OCI-LY7 (cell line): ENCODE results near the gene USP35. TPM values are rescaled to one million over a fixed set of nuclear protein-coding genes. Genes with fewer than 3 reads are reported as not detected.
A peak's percentile ranks its signal among the peaks of the same experiment; 100 is the strongest.

Experiments used
- Bru-seq: library from RNA; stranded (reverse); fragments of 400-500 nt; gene quantifications from one replicate; lab custom pipeline; 2021; lab: Mats Ljungman, UMichigan
- BruChase-seq, 2 experiments: library from RNA; stranded (reverse); fragments of 400-500 nt; gene quantifications; one replicate each; lab custom pipeline; 2021; lab: Mats Ljungman, UMichigan
- BruUV-seq: library from RNA; stranded (reverse); fragments of 400-500 nt; replicated peaks from 2 replicates; lab custom pipeline; 2021; lab: Mats Ljungman, UMichigan
- CTCF ChIA-PET: fragments of 300-600 bp; sonication (Branson Sonifier 250); formaldehyde crosslinking; loops from one replicate; lab custom pipeline; 2022; ENCODE audit warnings: antibody characterized with exemption; ENCODE audit not compliant: unreplicated experiment; lab: Charles Lee
- POLR2A ChIA-PET: fragments of 300-600 bp; sonication (Branson Sonifier 250); formaldehyde crosslinking; loops from one replicate; lab custom pipeline; 2022; ENCODE audit warnings: antibody characterized with exemption; lab: Charles Lee
- DNase-seq: peaks from one replicate; pipeline ENCODE4 v3.0.0-alpha.2; 2015; ENCODE audit warnings: low spot score
- H2AFZ ChIP-seq: fragments of 200-600 bp; sonication (generic), shearing (Covaris generic); 2 replicates; pipeline ENCODE4 v1.6.1; 2014; ENCODE audit warnings: mild to moderate bottlenecking, antibody characterized with exemption, low read length, moderate library complexity
- H3K27ac ChIP-seq: fragments of 200-600 bp; sonication (generic); 2 replicates; pipeline ENCODE4 v1.5.1; 2014; ENCODE audit warnings: mixed run types, low read depth, mild to moderate bottlenecking, moderate library complexity, low read length, inconsistent platforms; ENCODE audit not compliant: poor library complexity, severe bottlenecking
- H3K36me3 ChIP-seq: fragments of 200-600 bp; sonication (generic); 2 replicates; pipeline ENCODE4 v1.6.1; 2014; ENCODE audit warnings: mild to moderate bottlenecking, antibody characterized with exemption, low read length, moderate library complexity, mixed read lengths; ENCODE audit not compliant: insufficient read depth
- H3K4me1 ChIP-seq: fragments of 200-600 bp; sonication (generic); 2 replicates; pipeline ENCODE4 v1.5.1; 2014; ENCODE audit warnings: mild to moderate bottlenecking, low read length; ENCODE audit not compliant: insufficient read depth, poor library complexity, severe bottlenecking
- H3K4me2 ChIP-seq: fragments of 200-600 bp; sonication (generic); 2 replicates; pipeline ENCODE4 v1.6.1; 2014; ENCODE audit warnings: mild to moderate bottlenecking, low read length
- H3K4me3 ChIP-seq: fragments of 200-600 bp; sonication (generic); 2 replicates; pipeline ENCODE4 v1.5.1; 2014; ENCODE audit warnings: mild to moderate bottlenecking, low read depth, low read length; ENCODE audit not compliant: poor library complexity, severe bottlenecking
- H3K79me2 ChIP-seq: fragments of 200-600 bp; sonication (generic); 2 replicates; pipeline ENCODE4 v1.6.1; 2016; ENCODE audit warnings: low read depth, mild to moderate bottlenecking, low read length, moderate library complexity, mixed read lengths; ENCODE audit not compliant: insufficient read depth
- H3K9me2 ChIP-seq: fragments of 200-600 bp; sonication (generic); 2 replicates; pipeline ENCODE4 v1.6.1; 2016; ENCODE audit warnings: mild to moderate bottlenecking, low read length, mixed read lengths; ENCODE audit not compliant: insufficient read depth
- H3K9me3 ChIP-seq: fragments of 200-600 bp; sonication (generic); 2 replicates; pipeline ENCODE4 v1.6.1; 2014; ENCODE audit warnings: mild to moderate bottlenecking, mixed run types, low read length, mixed read lengths
- H4K20me1 ChIP-seq: fragments of 200-600 bp; sonication (generic); 2 replicates; pipeline ENCODE4 v1.6.1; 2014; ENCODE audit warnings: mild to moderate bottlenecking, antibody characterized with exemption, low read length, moderate library complexity, mixed read lengths; ENCODE audit not compliant: insufficient read depth
- CTCF ChIP-seq: fragments of 200-600 bp; sonication (generic); conservative IDR thresholded peaks from 2 replicates; pipeline ENCODE4 v1.5.1; 2014; ENCODE audit warnings: mild to moderate bottlenecking, antibody characterized with exemption, low read length, moderate library complexity, mixed read lengths
- EZH2phosphoT487 ChIP-seq: fragments of 200-600 bp; sonication (generic); IDR thresholded peaks from 2 replicates; pipeline ENCODE4 v1.6.1; 2018; ENCODE audit warnings: low read depth, borderline replicate concordance, mild to moderate bottlenecking, mixed run types, antibody characterized with exemption, low read length, moderate library complexity, mixed read lengths
- intact Hi-C: fragments of 100-400 bp; cut with micrococcal nuclease; formaldehyde crosslinking; loops from one replicate; pipeline ENCODE4 v1.10.0; 2022; ENCODE audit not compliant: unreplicated experiment
- long read RNA-seq: library from polyadenylated mRNA; stranded (forward); transcript quantifications from one replicate; pipeline ENCODE4 v2.0.0, GENCODE V29; 2022
- total RNA-seq, 2 experiments: library from RNA; depleted of rRNA in 1 of 2; stranded (reverse); fragments of >200 nt in 1 of 2; shearing (Covaris generic) in 1 of 2; gene quantifications; 2 replicates each; pipeline ENCODE4 v1.2.3, GENCODE V29; 2014 to 2022

USP35 gene
- total RNA-seq (2014; rRNA removed; shearing (Covaris generic)) (3.2 and 3.4 TPM in 2 replicates), total RNA-seq (2022) (4.8 and 4.9 TPM in 2 replicates), Bru-seq, nascent RNA (percentile 38 among the genes with signal in this experiment), BruChase-seq, experiment 1, labeled RNA remaining after a 6-hour chase (percentile 47 among the genes with signal in this experiment), BruChase-seq, experiment 2, labeled RNA remaining after a 2-hour chase (percentile 46 among the genes with signal in this experiment)
- long read RNA-seq, full-length matches to known transcripts: 2 of 6 reads
- long read RNA-seq, partial matches to known transcripts: 1 of 6 reads
- long read RNA-seq, other reads (novel, unspliced or antisense): 3 of 6 reads

GRCh38 chr11:78188286-78189173 is at the start of gene USP35, which contains the start of gene KCTD21:
Gene USP35, plus strand, starts transcription at chr11:78188919. Its CDS starts 7,327 bp downstream, at chr11:78196246.
Gene KCTD21, minus strand, starts transcription at chr11:78188626. Its CDS starts 14,072 bp downstream, at chr11:78174554.
- Histone ChIP-seq H3K79me2 (no peaks in the 10 kb centered on the region), H3K9me3 (no peaks in the 10 kb centered on the region), H3K27ac (no peak within 1 kb of the TSS), H3K36me3 (no peaks in the 10 kb centered on the region), H3K4me1 (peaks cover 24% of the 10 kb centered on the region), H4K20me1 (no peaks in the 10 kb centered on the region), H3K4me3 (peak within 1 kb of the TSS; percentile 79), H2AFZ (peak within 1 kb of the TSS; percentile 83), H3K4me2 (peak within 1 kb of the TSS; percentile 84), H3K9me2 (no peaks in the 10 kb centered on the region)
- BruUV-seq: no TSS peak
- POLR2A ChIA-PET: interaction anchor here (0.8 to 2.2 kb wide), 3 partner anchors 37 to 193 kb away, joined by 3 to 5 read pairs (median 4); partner anchors contain the start of gene ALG8
- DNase-seq: peak; percentile 95
- TF ChIP-seq CTCF: no peak
- no peak for TF ChIP-seq EZH2phosphoT487
- intact Hi-C loops: loop anchor here (1.0 to 2.0 kb wide), 3 partner anchors 34 to 194 kb away; partner anchors contain the start of genes ALG8 and INTS4
- CTCF ChIA-PET: interaction anchor here (0.8 to 1.0 kb wide), 2 partner anchors 40 to 58 kb away, joined by 3 read pairs; no protein-coding TSS in a partner anchor

- peak; percentile 96 for DNase-seq
- H2AFZ ChIP-seq: peak within 1 kb of the TSS; percentile 87; the same call in 1 of the 2 replicates
- intact Hi-C loops: loop anchor here (1.0 to 10.0 kb wide), 3 partner anchors 49 to 433 kb away; partner anchors contain the start of genes INTS4, KCTD21, NARS2 and USP35
- no peaks in the 10 kb centered on the region for H3K9me2 ChIP-seq
- H3K79me2 ChIP-seq: peaks cover 38% of the 10 kb centered on the region; the same call in 1 of the 2 replicates
- no peaks in the 10 kb centered on the region for H4K20me1 ChIP-seq
- POLR2A ChIA-PET: interaction anchor here (0.6 to 2.4 kb wide), 5 partner anchors 10 to 145 kb away, joined by 3 to 9 read pairs (median 5); partner anchors contain the start of genes INTS4, KCTD21, NDUFC2 and USP35
- H3K27ac ChIP-seq: peak within 1 kb of the TSS; percentile 75
- BruUV-seq: TSS peak; percentile 93
- TF ChIP-seq CTCF: no peak
- TF ChIP-seq EZH2phosphoT487: no peak
- CTCF ChIA-PET: interaction anchor here (1.0 kb wide), 1 partner anchor 37 kb away, joined by 3 read pairs; no protein-coding TSS in a partner anchor
- peak within 1 kb of the TSS; percentile 82 for H3K4me3 ChIP-seq
- peaks cover 46% of the 10 kb centered on the region for H3K4me1 ChIP-seq
- peaks cover 39% of the 10 kb centered on the region for H3K36me3 ChIP-seq
- peak within 1 kb of the TSS; percentile 84 for H3K4me2 ChIP-seq
- H3K9me3 ChIP-seq: no peaks in the 10 kb centered on the region
Measured at GRCh38 chr11:78139422-78140391, 49.0 kb upstream of the USP35 start, which contains the start of gene ALG8. Gene ALG8, minus strand, starts transcription at chr11:78139626. Its CDS starts 38 bp downstream, at chr11:78139588.
